ENCODE results near the gene C1QTNF6. TPM values are rescaled to one million over a fixed set of nuclear protein-coding genes. Genes with fewer than 3 reads are reported as not detected.

The C1QTNF6 gene
- total and polyA plus RNA-seq, 2 donors (not counting 3 experiments of a cell fraction or from before 2014, with no cell fraction given) = 20.2 to 27.6 TPM

GRCh38 chr22:37197451-37198257 lies 9.6 kb upstream of the C1QTNF6 start:
- H3K9ac ChIP-seq (replicated peaks; ENCODE audit: extremely low read depth, insufficient read depth, low read length) = no peak overlapping the region
- ChIA-PET POLR2A (interaction anchor here (1.1 kb wide), 1 partner anchor 10 kb away, joined by 3 read pairs; no protein-coding TSS in a partner anchor), CTCF (interaction anchor here (0.6 to 5.1 kb wide), 22 partner anchors 9 to 342 kb away, joined by 3 to 69 read pairs (median 4); partner anchors contain the start of gene C1QTNF6)
- peaks cover 28% of the 10 kb centered on the region for H3K4me1 ChIP-seq (ENCODE audit: control insufficient read depth, extremely low read depth, insufficient read depth, low read length)
- intact Hi-C loops (cut with micrococcal nuclease) = loop anchor here (1.0 to 2.0 kb wide), 5 partner anchors 8 to 415 kb away; no protein-coding TSS in a partner anchor
- no peaks in the 10 kb centered on the region for H3K9me3 ChIP-seq (replicated peaks; ENCODE audit: control insufficient read depth, insufficient read depth, low read length)
- H3K9me1 ChIP-seq (replicated peaks; ENCODE audit: control insufficient read depth, extremely low read depth, insufficient read depth, low read length) = no peaks in the 10 kb centered on the region
- H2AFZ ChIP-seq (ENCODE audit: low read depth, low read length) = no peak overlapping the region
- DNase-seq (ENCODE audit: low read depth, low spot score) (peak; percentile 35), FAIRE-seq (no peak)
- no peak overlapping the region for H3K4me2 ChIP-seq (ENCODE audit: insufficient read depth, low read length)
- TF ChIP-seq MAX (IDR thresholded peaks at IDR 0.05; ENCODE audit: insufficient read depth, insufficient read length) (no peak), GATA2 (IDR thresholded peaks at IDR 0.05; ENCODE audit: insufficient read depth, insufficient read length, low read depth, low read length) (no peak), POLR2AphosphoS5 (IDR thresholded peaks at IDR 0.05; ENCODE audit: insufficient read depth, low read depth, low read length) (no peak), EZH2 (IDR thresholded peaks at IDR 0.05; ENCODE audit: borderline replicate concordance, low read depth, low read length, severe bottlenecking) (no peak), MYC (IDR thresholded peaks at IDR 0.05; ENCODE audit: low read depth, low read length) (no peak), CTCF (IDR thresholded peaks at IDR 0.05; ENCODE audit: extremely low read depth in 1 of 2, insufficient read depth in 1 of 2, low read depth in 1 of 2, low read length in 2 of 2) (no peak), JUN (IDR thresholded peaks at IDR 0.05; ENCODE audit: borderline replicate concordance, insufficient read depth, insufficient read length, low read depth) (no peak), FOS (IDR thresholded peaks at IDR 0.05; ENCODE audit: borderline replicate concordance, insufficient read depth, low read length) (no peak), POLR2A (IDR thresholded peaks at IDR 0.05; ENCODE audit: low read depth, low read length) (no peak)
- H4K20me1 ChIP-seq (replicated peaks; ENCODE audit: control insufficient read depth, extremely low read depth, insufficient read depth, low read length) = no peaks in the 10 kb centered on the region
- H3K27ac ChIP-seq (ENCODE audit: insufficient read depth, low read depth, low read length) = peak overlapping the region; percentile 25
- H3K36me3 ChIP-seq (ENCODE audit: control insufficient read depth in 2 of 2, extremely low read depth in 1 of 2, insufficient read depth in 2 of 2, low read length in 2 of 2) = no peaks in the 10 kb centered on the region
- H3K27me3 ChIP-seq (ENCODE audit: control insufficient read depth in 2 of 2, insufficient read depth in 2 of 2, low read length in 2 of 2) = no peaks in the 10 kb centered on the region
- dilution Hi-C loops (cut with MboI; ENCODE audit: extremely low pct_ligation_motif_present, low sequenced_read_pairs) = no loop called here
- H3K79me2 ChIP-seq (ENCODE audit: control insufficient read depth, insufficient read depth, low read length) = no peaks in the 10 kb centered on the region
- no peak overlapping the region for H3K4me3 ChIP-seq (replicated peaks in 1 of 3; ENCODE audit: insufficient read depth in 1 of 3, low read depth in 1 of 3, low read length in 3 of 3)
- no TSS peak for BruUV-seq (replicated peaks)

All from endothelial cell of umbilical vein (primary cell).